GM12874 (cell line): ENCODE results near the gene EMX2.

Experiments used
- TF ChIP-seq, protein P1 (sequence below): IDR thresholded peaks from 2 replicates; pipeline ENCODE4 v1.5.1; 2011; ENCODE audit warnings: low read depth, mild to moderate bottlenecking, control low read depth, low read length, moderate library complexity; ENCODE audit not compliant: insufficient read depth

The EMX2 gene

DNA sequence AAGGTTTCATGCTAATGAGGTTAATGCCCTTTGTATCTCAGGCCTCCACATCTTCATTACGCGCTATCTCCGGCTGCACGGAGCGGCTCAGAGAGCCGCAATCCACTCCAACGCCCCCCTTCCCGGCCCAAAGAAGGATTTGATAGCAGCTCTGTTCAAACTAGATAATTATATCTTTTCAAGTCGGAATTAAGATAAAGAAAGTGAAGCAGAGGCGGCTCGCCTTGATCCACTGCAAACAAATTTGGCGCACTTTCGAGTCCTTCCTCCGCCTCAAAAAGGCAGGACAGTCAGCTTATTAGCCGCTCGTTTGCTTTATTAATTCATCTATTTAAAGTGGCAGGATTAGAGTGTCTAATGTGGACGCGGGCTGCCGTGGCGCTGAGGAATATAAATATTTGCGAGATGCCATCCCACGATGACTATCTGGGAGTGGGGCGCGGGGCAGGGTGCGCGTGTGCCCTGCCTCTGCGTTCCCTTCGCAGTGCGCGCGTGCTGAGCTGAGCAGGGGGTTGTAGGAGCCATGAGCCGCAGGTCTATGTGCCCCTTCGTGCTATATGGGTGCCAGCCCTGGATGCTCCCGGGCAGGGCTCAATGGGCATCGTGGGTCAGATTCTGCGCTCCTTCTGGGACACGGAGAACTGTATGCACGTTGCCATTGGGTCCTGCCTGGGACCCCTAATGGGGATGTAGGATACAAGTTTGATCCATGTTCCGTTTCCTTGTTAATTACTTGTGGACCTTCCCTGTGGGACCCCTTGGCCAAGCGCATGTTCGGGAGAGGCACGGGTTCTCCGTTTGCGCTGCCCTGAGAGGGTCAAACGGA is 9.0 kb downstream of the EMX2 start:
- TF ChIP-seq, protein P1, sequence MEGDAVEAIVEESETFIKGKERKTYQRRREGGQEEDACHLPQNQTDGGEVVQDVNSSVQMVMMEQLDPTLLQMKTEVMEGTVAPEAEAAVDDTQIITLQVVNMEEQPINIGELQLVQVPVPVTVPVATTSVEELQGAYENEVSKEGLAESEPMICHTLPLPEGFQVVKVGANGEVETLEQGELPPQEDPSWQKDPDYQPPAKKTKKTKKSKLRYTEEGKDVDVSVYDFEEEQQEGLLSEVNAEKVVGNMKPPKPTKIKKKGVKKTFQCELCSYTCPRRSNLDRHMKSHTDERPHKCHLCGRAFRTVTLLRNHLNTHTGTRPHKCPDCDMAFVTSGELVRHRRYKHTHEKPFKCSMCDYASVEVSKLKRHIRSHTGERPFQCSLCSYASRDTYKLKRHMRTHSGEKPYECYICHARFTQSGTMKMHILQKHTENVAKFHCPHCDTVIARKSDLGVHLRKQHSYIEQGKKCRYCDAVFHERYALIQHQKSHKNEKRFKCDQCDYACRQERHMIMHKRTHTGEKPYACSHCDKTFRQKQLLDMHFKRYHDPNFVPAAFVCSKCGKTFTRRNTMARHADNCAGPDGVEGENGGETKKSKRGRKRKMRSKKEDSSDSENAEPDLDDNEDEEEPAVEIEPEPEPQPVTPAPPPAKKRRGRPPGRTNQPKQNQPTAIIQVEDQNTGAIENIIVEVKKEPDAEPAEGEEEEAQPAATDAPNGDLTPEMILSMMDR: no peak

DNA sequence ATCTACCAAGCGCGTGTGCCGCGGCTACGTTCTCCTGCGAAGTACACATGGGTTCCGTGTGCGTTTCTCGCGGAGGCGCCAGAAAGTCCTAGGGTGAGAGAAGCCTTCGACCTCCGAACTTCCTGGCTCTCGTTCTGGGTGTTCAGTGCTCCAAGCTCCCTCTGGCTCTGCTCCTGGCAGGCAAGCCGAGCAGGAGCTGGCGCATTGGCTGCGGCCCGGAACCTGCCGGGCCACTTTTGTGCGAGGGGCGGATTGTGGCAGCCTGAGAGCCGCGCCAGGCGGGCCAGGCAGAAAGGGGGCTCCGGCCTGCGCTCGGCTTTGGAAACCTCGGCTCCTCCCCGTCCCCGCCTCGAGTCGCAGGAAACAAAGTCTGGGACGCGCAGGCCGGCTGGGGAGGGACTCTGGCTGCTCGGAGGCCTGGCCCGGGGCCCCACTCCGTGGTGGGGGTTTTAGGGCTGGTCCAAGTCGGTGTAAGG is 9.6 kb downstream of the EMX2 start:
- TF ChIP-seq, protein P1: no peak

DNA sequence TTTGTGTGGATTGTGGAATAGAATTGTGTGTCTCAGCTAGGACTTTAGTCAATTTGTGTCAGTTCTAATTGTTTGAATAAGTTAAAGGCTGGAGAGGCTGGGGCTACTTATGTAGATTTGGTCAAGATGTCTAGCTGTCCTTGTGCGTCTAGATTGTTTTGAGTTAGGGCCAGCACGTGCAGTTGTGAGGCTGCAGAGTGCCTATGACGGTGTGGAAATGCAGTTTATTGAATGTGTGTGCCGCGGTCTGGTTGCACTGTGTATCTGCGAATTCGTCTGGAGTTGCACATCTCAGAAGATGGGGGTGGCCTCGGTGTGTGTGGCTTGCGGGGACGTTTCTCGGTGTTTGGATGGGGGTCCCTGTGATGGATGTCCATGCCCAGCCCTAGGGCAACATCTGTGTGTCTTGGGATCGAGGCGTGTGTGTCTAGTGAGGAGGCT is 10.2 kb downstream of the EMX2 start:
- TF ChIP-seq, protein P1: no peak

- TF ChIP-seq, protein P1: no peak
These were observed 10.7 kb downstream of the EMX2 start for GRCh38 chr10:117553142-117553814.

DNA sequence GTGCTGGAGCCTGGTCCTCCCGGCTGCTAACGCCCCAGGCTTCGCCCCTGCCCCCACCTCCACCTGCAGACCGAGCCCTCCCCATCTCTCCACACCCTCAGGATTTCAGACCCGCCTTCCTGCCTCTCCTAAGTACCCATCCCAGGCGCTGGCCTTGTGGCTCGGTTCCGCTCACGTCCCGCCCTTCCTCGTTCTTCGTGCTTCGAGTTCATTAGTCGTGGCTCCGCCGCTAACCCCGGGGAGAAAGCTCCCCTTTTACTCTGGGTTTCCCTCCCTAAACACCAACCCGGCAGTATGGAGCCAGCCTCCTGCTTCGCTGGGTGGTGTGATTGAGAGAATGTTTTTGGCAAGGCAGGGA is 11.2 kb downstream of the EMX2 start:
- TF ChIP-seq, protein P1: no peak

DNA sequence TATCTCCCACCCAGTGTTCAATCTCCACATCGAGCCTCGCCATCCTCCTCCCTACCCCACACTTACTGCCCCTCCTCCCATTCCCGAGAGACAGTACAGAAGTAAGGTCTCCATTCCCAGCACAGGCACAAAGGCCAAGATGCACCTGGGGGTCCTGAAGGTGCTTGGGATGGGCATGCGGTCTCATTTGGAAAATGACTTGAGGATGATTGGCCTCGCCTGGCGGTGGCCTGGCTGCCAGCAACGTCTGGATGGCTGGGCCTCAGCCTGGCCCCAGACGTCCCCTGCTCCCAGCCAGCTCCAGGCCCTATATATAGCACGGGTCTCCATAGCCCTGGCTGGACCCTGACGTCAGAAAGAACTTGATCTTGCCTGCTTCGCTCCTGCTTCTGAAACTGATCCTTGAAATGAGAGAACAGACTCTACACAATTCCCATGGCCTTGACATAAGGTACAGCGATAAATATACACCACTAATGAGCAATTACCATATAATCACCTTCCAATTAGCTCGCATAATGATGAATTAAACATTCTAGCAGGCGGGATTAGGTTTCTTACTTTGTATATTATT is 11.8 kb downstream of the EMX2 start:
- TF ChIP-seq, protein P1: no peak

DNA sequence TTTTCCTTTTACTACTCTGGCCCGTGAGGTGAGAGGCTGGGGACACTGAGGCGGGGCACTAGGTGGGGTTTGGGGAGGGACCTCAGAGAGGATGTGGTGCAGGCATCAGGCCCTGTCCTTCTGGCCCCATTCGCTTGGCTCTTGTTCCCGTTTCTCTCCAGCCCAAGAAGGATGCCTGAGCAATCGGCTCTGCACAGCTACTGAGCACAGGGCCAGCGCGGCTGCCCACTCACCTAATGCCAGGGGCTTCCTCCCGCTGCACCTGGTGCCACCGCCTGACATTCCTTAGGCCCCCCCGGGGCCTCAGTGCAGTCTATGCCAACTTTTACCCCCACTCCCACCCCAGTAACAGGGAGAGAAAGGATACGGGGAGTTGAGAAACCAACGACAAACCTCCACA is 12.5 kb downstream of the EMX2 start:
- TF ChIP-seq, protein P1: no peak
